SU-DHL-6 (cell line): Measurements from ENCODE around the gene DCHS2.

Experiments
- H2AFZ ChIP-seq: fragments of 200-600 bp; sonication (generic); 2 replicates; pipeline ENCODE4 v1.6.1; 2014; ENCODE audit warnings: low read depth, mild to moderate bottlenecking, moderate library complexity, mixed read lengths, antibody characterized with exemption, low read length; ENCODE audit not compliant: severe bottlenecking
- H3F3A ChIP-seq: fragments of 200-600 bp; shearing (Covaris generic); 2 replicates; pipeline ENCODE4 v1.6.0; 2016; ENCODE audit warnings: antibody characterized with exemption, mild to moderate bottlenecking; ENCODE audit not compliant: insufficient read depth
- H3K27ac ChIP-seq: fragments of 200-600 bp; sonication (generic); 2 replicates; pipeline ENCODE4 v1.5.1; 2016; ENCODE audit warnings: low read depth, mild to moderate bottlenecking, low read length, moderate library complexity, mixed read lengths
- H3K27me3 ChIP-seq: fragments of 200-600 bp; sonication (generic), shearing (Covaris generic); 2 replicates; pipeline ENCODE4 v1.6.0; 2014; ENCODE audit warnings: mild to moderate bottlenecking, low read length
- H3K36me3 ChIP-seq: fragments of 200-600 bp; sonication (generic); 2 replicates; pipeline ENCODE4 v1.6.1; 2014; ENCODE audit warnings: mild to moderate bottlenecking, low read length, mixed read lengths
- H3K4me2 ChIP-seq: fragments of 300-600, 200-600 bp; shearing (Covaris generic), sonication (generic); 2 replicates; pipeline ENCODE4 v1.6.0; 2014; ENCODE audit warnings: low read length, low read depth, mild to moderate bottlenecking; ENCODE audit not compliant: poor library complexity, severe bottlenecking
- H3K4me3 ChIP-seq: fragments of 200-600 bp; sonication (generic); 2 replicates; pipeline ENCODE4 v1.5.1; 2014; ENCODE audit warnings: antibody characterized with exemption, low read length, mild to moderate bottlenecking, mixed read lengths; ENCODE audit not compliant: insufficient read depth, poor library complexity, severe bottlenecking
- H3K79me2 ChIP-seq: fragments of 200-600 bp; sonication (generic); 2 replicates; pipeline ENCODE4 v1.6.1; 2014; ENCODE audit warnings: mild to moderate bottlenecking, low read length, moderate library complexity; ENCODE audit not compliant: insufficient read depth
- H3K9ac ChIP-seq: fragments of 200-600 bp; sonication (generic); 2 replicates; pipeline ENCODE4 v1.7.0; 2014; ENCODE audit warnings: mild to moderate bottlenecking, low read length
- H3K9me2 ChIP-seq: fragments of 200-600 bp; sonication (generic); replicated peaks from 2 replicates; pipeline ENCODE4 v1.6.1; 2014; ENCODE audit warnings: low read length; ENCODE audit not compliant: insufficient read depth
- H3K9me3 ChIP-seq: fragments of 200-600 bp; sonication (generic); 2 replicates; pipeline ENCODE4 v1.6.1; 2014; ENCODE audit warnings: low read length, mixed read lengths; ENCODE audit not compliant: insufficient read depth
- H4K20me1 ChIP-seq: fragments of 200-600 bp; sonication (generic); 2 replicates; pipeline ENCODE4 v1.6.1; 2014; ENCODE audit warnings: low read depth, mild to moderate bottlenecking, antibody characterized with exemption, low read length, moderate library complexity, mixed read lengths
- EZH2phosphoT487 ChIP-seq: fragments of 200-600 bp; sonication (generic), shearing (Covaris generic); conservative IDR thresholded peaks from 2 replicates; pipeline ENCODE4 v1.6.1; 2018; ENCODE audit warnings: mild to moderate bottlenecking, antibody characterized with exemption, low read length, moderate library complexity, mixed read lengths
- TF ChIP-seq, protein P1 (sequence below): fragments of 200-600 bp; sonication (generic); IDR thresholded peaks from one replicate; pipeline ENCODE4 v1.5.1; 2017; ENCODE audit warnings: antibody characterized with exemption, mild to moderate bottlenecking, low read length, moderate library complexity; ENCODE audit not compliant: insufficient read depth, poor library complexity, severe bottlenecking

Gene DCHS2

DNA sequence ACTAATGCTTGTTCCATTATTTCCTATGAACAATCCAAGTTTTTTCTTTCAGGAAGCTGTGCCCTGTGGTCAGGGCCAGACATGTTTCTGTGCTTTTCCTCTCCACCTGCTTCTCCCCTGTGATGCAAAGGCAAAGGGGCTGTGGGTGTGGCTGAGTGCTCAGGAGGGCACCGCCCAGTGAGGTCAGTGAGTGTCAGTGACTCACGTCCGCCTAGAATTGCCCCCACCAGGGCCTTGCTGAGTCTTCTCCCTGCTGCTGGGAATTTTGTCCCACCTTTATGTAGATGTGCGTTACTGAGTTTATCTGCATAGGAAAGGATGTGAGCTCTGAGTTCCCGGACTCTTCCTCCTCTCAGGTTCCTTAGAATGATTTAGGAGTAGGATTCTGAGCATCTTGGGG is 283.2 kb downstream of the DCHS2 start:
- Histone ChIP-seq H3F3A (no peaks in the 10 kb centered on the region), H3K27me3 (no peaks in the 10 kb centered on the region), H3K9ac (no peak overlapping the region), H3K36me3 (no peaks in the 10 kb centered on the region), H3K9me2 (no peaks in the 10 kb centered on the region), H4K20me1 (no peaks in the 10 kb centered on the region), H3K27ac (no peak overlapping the region), H3K9me3 (no peaks in the 10 kb centered on the region), H3K4me3 (no peak overlapping the region), H3K79me2 (no peaks in the 10 kb centered on the region), H3K4me2 (no peak overlapping the region), H2AFZ (no peak overlapping the region)
- no peak for TF ChIP-seq EZH2phosphoT487
- TF ChIP-seq, protein P1, sequence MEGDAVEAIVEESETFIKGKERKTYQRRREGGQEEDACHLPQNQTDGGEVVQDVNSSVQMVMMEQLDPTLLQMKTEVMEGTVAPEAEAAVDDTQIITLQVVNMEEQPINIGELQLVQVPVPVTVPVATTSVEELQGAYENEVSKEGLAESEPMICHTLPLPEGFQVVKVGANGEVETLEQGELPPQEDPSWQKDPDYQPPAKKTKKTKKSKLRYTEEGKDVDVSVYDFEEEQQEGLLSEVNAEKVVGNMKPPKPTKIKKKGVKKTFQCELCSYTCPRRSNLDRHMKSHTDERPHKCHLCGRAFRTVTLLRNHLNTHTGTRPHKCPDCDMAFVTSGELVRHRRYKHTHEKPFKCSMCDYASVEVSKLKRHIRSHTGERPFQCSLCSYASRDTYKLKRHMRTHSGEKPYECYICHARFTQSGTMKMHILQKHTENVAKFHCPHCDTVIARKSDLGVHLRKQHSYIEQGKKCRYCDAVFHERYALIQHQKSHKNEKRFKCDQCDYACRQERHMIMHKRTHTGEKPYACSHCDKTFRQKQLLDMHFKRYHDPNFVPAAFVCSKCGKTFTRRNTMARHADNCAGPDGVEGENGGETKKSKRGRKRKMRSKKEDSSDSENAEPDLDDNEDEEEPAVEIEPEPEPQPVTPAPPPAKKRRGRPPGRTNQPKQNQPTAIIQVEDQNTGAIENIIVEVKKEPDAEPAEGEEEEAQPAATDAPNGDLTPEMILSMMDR: no peak

GRCh38 chr4:154205471-154205870 is 286.1 kb downstream of the DCHS2 start:
- no peaks in the 10 kb centered on the region for H3K36me3 ChIP-seq
- TF ChIP-seq, protein P1: no peak
- TF ChIP-seq EZH2phosphoT487: no peak

GRCh38 chr4:154194649-154195048 is 296.9 kb downstream of the DCHS2 start:
- H3K79me2 ChIP-seq: no peaks in the 10 kb centered on the region
- H3F3A ChIP-seq: no peaks in the 10 kb centered on the region
- no peak overlapping the region for H3K4me2 ChIP-seq
- no peak overlapping the region for H3K4me3 ChIP-seq
- H3K9ac ChIP-seq: no peak overlapping the region
- no peaks in the 10 kb centered on the region for H3K36me3 ChIP-seq
- no peak for TF ChIP-seq EZH2phosphoT487
- TF ChIP-seq, protein P1: no peak
- H2AFZ ChIP-seq: no peak overlapping the region
- H4K20me1 ChIP-seq: no peaks in the 10 kb centered on the region
- no peak overlapping the region for H3K27ac ChIP-seq
- H3K9me2 ChIP-seq: no peaks in the 10 kb centered on the region
- H3K9me3 ChIP-seq: peaks cover 7% of the 10 kb centered on the region; the same call in 1 of the 2 replicates
- no peaks in the 10 kb centered on the region; the same call in 1 of the 2 replicates for H3K27me3 ChIP-seq

More at GRCh38 chr4:154205471-154205870, 286.1 kb downstream of the DCHS2 start:
- Histone ChIP-seq H3K79me2 (no peaks in the 10 kb centered on the region), H3K9ac (no peak overlapping the region), H4K20me1 (no peaks in the 10 kb centered on the region), H3K4me3 (no peak overlapping the region), H3F3A (no peaks in the 10 kb centered on the region), H2AFZ (no peak overlapping the region), H3K9me2 (no peaks in the 10 kb centered on the region), H3K27ac (no peak overlapping the region), H3K4me2 (no peak overlapping the region), H3K9me3 (no peaks in the 10 kb centered on the region), H3K27me3 (no peaks in the 10 kb centered on the region)
